Stimulated activated CD4-positive, alpha-beta T cell treated with anti-CD3 and anti-CD28 coated beads, Interleukin-12 subunit alpha, Interleukin-12 subunit beta, amount 100 ng/mL, for 48 hours (primary cell): ENCODE results near the gene MPND.

Source experiments
- DNase-seq, 3 donors: peaks; one replicate each; pipeline ENCODE4 v3.0.0-alpha.2; 2020; ENCODE audit warnings: low read depth in 2 of 3, low spot score in 1 of 3

Gene MPND

GRCh38 chr19:4343370-4344307 is at the start of gene MPND:
TSS of gene MPND (plus strand) at chr19:4343562. CDS start at chr19:4343594, 32 bp downstream.
- peak; percentile 79 to 93 (median 88) for DNase-seq

- DNase-seq: no peak
Measured at GRCh38 chr19:4294389-4294788, 49.0 kb upstream of the MPND start.

- no peak for DNase-seq
Measured at GRCh38 chr19:4295972-4296771, 47.2 kb upstream of the MPND start.

GRCh38 chr19:4297901-4298809 is 45.2 kb upstream of the MPND start:
- DNase-seq: peak in 1 of 3 donors; percentile 26

- DNase-seq: no peak
Measured at GRCh38 chr19:4298810-4299550, 44.4 kb upstream of the MPND start.

GRCh38 chr19:4300589-4300988 is 42.8 kb upstream of the MPND start:
- DNase-seq: no peak

GRCh38 chr19:4301590-4302242 is 41.6 kb upstream of the MPND start:
- no peak for DNase-seq

- no peak for DNase-seq
Measured at GRCh38 chr19:4302243-4302640, 41.1 kb upstream of the MPND start, which contains the start of gene TMIGD2. TSS of gene TMIGD2 (minus strand) at chr19:4302389. CDS start at chr19:4302385, 4 bp downstream.

- no peak for DNase-seq
Measured at GRCh38 chr19:4303819-4304537, 39.4 kb upstream of the MPND start.

- peak; percentile 60 to 78 (median 67) for DNase-seq
Measured at GRCh38 chr19:4304538-4305256, 38.7 kb upstream of the MPND start, which contains the start of gene FSD1. TSS of gene FSD1 (plus strand) at chr19:4304598. CDS start at chr19:4304747, 149 bp downstream.

GRCh38 chr19:4305257-4305612 is 38.1 kb upstream of the MPND start:
- DNase-seq: no peak

GRCh38 chr19:4305659-4306058 is 37.7 kb upstream of the MPND start:
- DNase-seq: no peak

- no peak for DNase-seq
Measured at GRCh38 chr19:4310247-4311121, 32.9 kb upstream of the MPND start.

GRCh38 chr19:4313847-4314490 is 29.4 kb upstream of the MPND start:
- DNase-seq: no peak

- DNase-seq: no peak
Measured at GRCh38 chr19:4316956-4317355, 26.4 kb upstream of the MPND start.

GRCh38 chr19:4318460-4318859 is 24.9 kb upstream of the MPND start:
- no peak for DNase-seq
